Nephron progenitor cell (in vitro differentiated cells): ENCODE data around the gene RNU5B-1.

ENCODE experiments used
- DNase-seq: peaks from one replicate; pipeline ENCODE4 v3.0.0; 2021
- H3K27ac Mint-ChIP-seq: 2 replicates; pipeline ENCODE4 v1.8.0; 2021; ENCODE audit warnings: mild to moderate bottlenecking, moderate library complexity, mixed read lengths
- H3K27me3 Mint-ChIP-seq: 2 replicates; pipeline ENCODE4 v1.8.0; 2021; ENCODE audit warnings: mild to moderate bottlenecking, low read depth, mixed read lengths; ENCODE audit not compliant: poor library complexity
- H3K36me3 Mint-ChIP-seq: 2 replicates; pipeline ENCODE4 v1.8.0; 2021; ENCODE audit warnings: low read depth, mixed read lengths
- H3K4me1 Mint-ChIP-seq: 2 replicates; pipeline ENCODE4 v1.8.0; 2021; ENCODE audit warnings: mixed read lengths
- H3K4me3 Mint-ChIP-seq: 2 replicates; pipeline ENCODE4 v1.8.0; 2021; ENCODE audit warnings: mild to moderate bottlenecking, moderate library complexity, mixed read lengths
- H3K9me3 Mint-ChIP-seq: 2 replicates; pipeline ENCODE4 v1.8.0; 2021; ENCODE audit warnings: mild to moderate bottlenecking, moderate library complexity, mixed read lengths
- CTCF ChIP-seq: fragments of 200-600 bp; sonication (generic); IDR thresholded peaks from 2 replicates; pipeline ENCODE4 v1.5.0; 2021; ENCODE audit warnings: antibody characterized with exemption

The RNU5B-1 gene

GRCh38 chr15:65338366-65338765 lies 33.9 kb downstream of the RNU5B-1 start:
- H3K36me3 Mint-ChIP-seq = peaks cover 12% of the 10 kb centered on the region
- no peak for DNase-seq
- no peaks in the 10 kb centered on the region for H3K9me3 Mint-ChIP-seq
- H3K4me3 Mint-ChIP-seq = peak overlapping the region; percentile 33
- H3K27ac Mint-ChIP-seq = no peak overlapping the region
- H3K27me3 Mint-ChIP-seq = peaks cover 7% of the 10 kb centered on the region
- TF ChIP-seq CTCF = no peak
- H3K4me1 Mint-ChIP-seq = peaks cover 92% of the 10 kb centered on the region

- Mint-ChIP-seq H3K4me1 (peaks cover 92% of the 10 kb centered on the region), H3K27ac (peak overlapping the region; percentile 71), H3K27me3 (peaks cover 7% of the 10 kb centered on the region), H3K4me3 (peak overlapping the region; percentile 33), H3K36me3 (peaks cover 12% of the 10 kb centered on the region), H3K9me3 (no peaks in the 10 kb centered on the region)
- TF ChIP-seq CTCF = no peak
- DNase-seq = no peak
Observed at GRCh38 chr15:65338823-65339222, 34.3 kb downstream of the RNU5B-1 start.

GRCh38 chr15:65339416-65339815 lies 34.9 kb downstream of the RNU5B-1 start:
- no peak for TF ChIP-seq CTCF
- Mint-ChIP-seq H3K36me3 (peaks cover 12% of the 10 kb centered on the region), H3K27me3 (peaks cover 7% of the 10 kb centered on the region), H3K4me3 (peak overlapping the region; percentile 45), H3K9me3 (no peaks in the 10 kb centered on the region), H3K27ac (peak overlapping the region; percentile 93), H3K4me1 (peaks cover 92% of the 10 kb centered on the region)
- no peak for DNase-seq

GRCh38 chr15:65339920-65340319 lies 35.4 kb downstream of the RNU5B-1 start:
- H3K4me3 Mint-ChIP-seq = peak overlapping the region; percentile 45
- H3K4me1 Mint-ChIP-seq = peaks cover 92% of the 10 kb centered on the region
- no peaks in the 10 kb centered on the region for H3K9me3 Mint-ChIP-seq
- TF ChIP-seq CTCF = no peak
- peaks cover 7% of the 10 kb centered on the region for H3K27me3 Mint-ChIP-seq
- DNase-seq = peak; percentile 79
- H3K36me3 Mint-ChIP-seq = peaks cover 12% of the 10 kb centered on the region
- H3K27ac Mint-ChIP-seq = peak overlapping the region; percentile 93

- Mint-ChIP-seq H3K27me3 (no peaks in the 10 kb centered on the region), H3K4me3 (no peak overlapping the region), H3K27ac (peak overlapping the region; percentile 88), H3K36me3 (peaks cover 12% of the 10 kb centered on the region), H3K4me1 (peaks cover 92% of the 10 kb centered on the region), H3K9me3 (no peaks in the 10 kb centered on the region)
- no peak for DNase-seq
- TF ChIP-seq CTCF = no peak
Observed at GRCh38 chr15:65342493-65342892, 38.0 kb downstream of the RNU5B-1 start.

GRCh38 chr15:65343374-65343981 lies 39.0 kb downstream of the RNU5B-1 start:
- no peak for TF ChIP-seq CTCF
- peaks cover 19% of the 10 kb centered on the region for H3K36me3 Mint-ChIP-seq
- no peaks in the 10 kb centered on the region for H3K27me3 Mint-ChIP-seq
- no peak overlapping the region for H3K4me3 Mint-ChIP-seq
- DNase-seq = no peak
- H3K4me1 Mint-ChIP-seq = peaks cover 90% of the 10 kb centered on the region
- H3K27ac Mint-ChIP-seq = peak overlapping the region; percentile 88
- no peaks in the 10 kb centered on the region for H3K9me3 Mint-ChIP-seq
